ENCODE data around the gene GLT1D1. TPM values are rescaled to one million over a fixed set of nuclear protein-coding genes. Genes with fewer than 3 reads are reported as not detected.

GLT1D1 gene
- polyA plus RNA-seq, 1 of the 3 experiments (the other 2 are of a cell fraction), result 0.05 TPM

DNA sequence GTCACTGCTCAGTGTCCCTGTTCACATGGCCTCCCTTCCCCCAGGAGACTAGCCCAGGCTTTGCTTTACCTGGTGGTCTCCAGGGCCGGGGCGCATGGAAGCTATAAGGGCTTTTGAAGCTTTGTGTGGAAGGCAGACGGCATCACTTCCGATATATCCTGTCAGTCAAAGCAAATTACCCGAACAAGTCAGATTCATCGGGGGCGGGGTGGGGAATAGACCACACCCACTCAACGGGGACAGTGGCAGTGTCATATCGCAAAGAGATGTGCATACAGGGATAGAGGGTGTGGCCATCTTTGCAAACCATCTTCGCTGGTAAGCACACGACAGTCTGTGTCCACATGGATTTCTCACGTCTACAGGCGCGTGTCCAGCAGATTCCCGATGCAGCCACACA is 127.3 kb downstream of the GLT1D1 start (continued):
- TF ChIP-seq NFIC (IDR thresholded peaks at IDR 0.05; ENCODE audit: borderline replicate concordance), result no peak
- TF ChIP-seq FOXJ3 (CRISPR knock-in tag; IDR thresholded peaks at IDR 0.05), result no peak

DNA sequence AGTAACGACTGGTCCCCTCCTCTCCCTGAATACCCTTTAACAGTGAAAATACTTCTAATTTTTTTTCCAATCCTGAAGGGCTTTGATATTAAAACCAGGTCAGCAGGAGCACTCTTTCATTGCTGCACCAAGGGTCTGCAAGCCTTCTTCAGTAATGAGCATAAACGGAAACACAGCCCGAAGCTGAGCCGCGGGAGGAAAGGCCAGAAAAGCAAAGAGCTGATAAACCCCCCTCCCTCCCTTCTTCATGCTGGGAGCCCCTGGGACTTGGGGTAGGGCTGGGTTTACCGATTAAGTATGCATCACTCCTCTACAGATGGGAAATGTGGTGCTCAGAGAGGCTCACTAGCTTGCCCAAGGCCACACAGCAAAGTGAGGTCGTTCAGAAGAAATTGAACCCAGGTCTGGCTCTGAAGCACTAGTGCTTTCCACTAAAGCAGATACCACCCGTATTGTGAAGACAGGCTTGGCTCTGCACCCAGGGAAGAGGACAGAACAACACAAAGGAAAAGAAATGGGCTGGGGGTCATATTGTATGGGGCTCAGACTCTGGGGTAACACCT is 128.8 kb downstream of the GLT1D1 start:
- CTCF ChIA-PET, result interaction anchor here (1.1 kb wide), 1 partner anchor 13 kb away, joined by 3 read pairs; no protein-coding TSS in a partner anchor
- no peaks in the 10 kb centered on the region for H4K20me1 ChIP-seq (ENCODE audit: insufficient read depth)
- H3K4me2 ChIP-seq, result no peak overlapping the region
- no peaks in the 10 kb centered on the region for H3K36me3 ChIP-seq (replicated peaks in 1 of 2; ENCODE audit: control insufficient read depth in 1 of 2, insufficient read depth in 2 of 2, low read length in 1 of 2)
- H3F3A ChIP-seq (replicated peaks; ENCODE audit: insufficient read depth), result no peaks in the 10 kb centered on the region
- H3K4me3 ChIP-seq (ENCODE audit: low read depth in 2 of 2, low read length in 1 of 2), result no peak overlapping the region
- H3K79me2 ChIP-seq (ENCODE audit: insufficient read depth), result no peaks in the 10 kb centered on the region
- no peaks in the 10 kb centered on the region for H3K9me2 ChIP-seq
- H3K27ac ChIP-seq (ENCODE audit: low read depth in 2 of 2, low read length in 1 of 2), result no peak overlapping the region
- TF ChIP-seq, protein P1, sequence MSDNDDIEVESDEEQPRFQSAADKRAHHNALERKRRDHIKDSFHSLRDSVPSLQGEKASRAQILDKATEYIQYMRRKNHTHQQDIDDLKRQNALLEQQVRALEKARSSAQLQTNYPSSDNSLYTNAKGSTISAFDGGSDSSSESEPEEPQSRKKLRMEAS (IDR thresholded peaks at IDR 0.05; ENCODE audit: low read depth), result no peak
- TF ChIP-seq EZH2phosphoT487 (IDR thresholded peaks at IDR 0.05; ENCODE audit: borderline replicate concordance, low read depth), result no peak
- no peak for TF ChIP-seq TCF12 (IDR thresholded peaks at IDR 0.05)
- TF ChIP-seq SIN3A (IDR thresholded peaks at IDR 0.05; ENCODE audit: borderline replicate concordance, low read depth, low read length), result no peak
- TF ChIP-seq GATA2 (CRISPR knock-in tag; IDR thresholded peaks at IDR 0.05), result no peak
- TF ChIP-seq, protein P2, sequence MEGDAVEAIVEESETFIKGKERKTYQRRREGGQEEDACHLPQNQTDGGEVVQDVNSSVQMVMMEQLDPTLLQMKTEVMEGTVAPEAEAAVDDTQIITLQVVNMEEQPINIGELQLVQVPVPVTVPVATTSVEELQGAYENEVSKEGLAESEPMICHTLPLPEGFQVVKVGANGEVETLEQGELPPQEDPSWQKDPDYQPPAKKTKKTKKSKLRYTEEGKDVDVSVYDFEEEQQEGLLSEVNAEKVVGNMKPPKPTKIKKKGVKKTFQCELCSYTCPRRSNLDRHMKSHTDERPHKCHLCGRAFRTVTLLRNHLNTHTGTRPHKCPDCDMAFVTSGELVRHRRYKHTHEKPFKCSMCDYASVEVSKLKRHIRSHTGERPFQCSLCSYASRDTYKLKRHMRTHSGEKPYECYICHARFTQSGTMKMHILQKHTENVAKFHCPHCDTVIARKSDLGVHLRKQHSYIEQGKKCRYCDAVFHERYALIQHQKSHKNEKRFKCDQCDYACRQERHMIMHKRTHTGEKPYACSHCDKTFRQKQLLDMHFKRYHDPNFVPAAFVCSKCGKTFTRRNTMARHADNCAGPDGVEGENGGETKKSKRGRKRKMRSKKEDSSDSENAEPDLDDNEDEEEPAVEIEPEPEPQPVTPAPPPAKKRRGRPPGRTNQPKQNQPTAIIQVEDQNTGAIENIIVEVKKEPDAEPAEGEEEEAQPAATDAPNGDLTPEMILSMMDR (IDR thresholded peaks at IDR 0.05), result no peak
- no peak for TF ChIP-seq SMC3 (IDR thresholded peaks at IDR 0.05; ENCODE audit: low read depth, low read length)
- TF ChIP-seq, protein P3, sequence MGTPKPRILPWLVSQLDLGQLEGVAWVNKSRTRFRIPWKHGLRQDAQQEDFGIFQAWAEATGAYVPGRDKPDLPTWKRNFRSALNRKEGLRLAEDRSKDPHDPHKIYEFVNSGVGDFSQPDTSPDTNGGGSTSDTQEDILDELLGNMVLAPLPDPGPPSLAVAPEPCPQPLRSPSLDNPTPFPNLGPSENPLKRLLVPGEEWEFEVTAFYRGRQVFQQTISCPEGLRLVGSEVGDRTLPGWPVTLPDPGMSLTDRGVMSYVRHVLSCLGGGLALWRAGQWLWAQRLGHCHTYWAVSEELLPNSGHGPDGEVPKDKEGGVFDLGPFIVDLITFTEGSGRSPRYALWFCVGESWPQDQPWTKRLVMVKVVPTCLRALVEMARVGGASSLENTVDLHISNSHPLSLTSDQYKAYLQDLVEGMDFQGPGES (IDR thresholded peaks at IDR 0.05; ENCODE audit: low read depth, low read length), result no peak
- no peak for TF ChIP-seq POLR2AphosphoS5 (IDR thresholded peaks at IDR 0.05; ENCODE audit: low read depth, low read length)
- no peak for TF ChIP-seq GABPA (IDR thresholded peaks at IDR 0.05; ENCODE audit: low read depth)
- TF ChIP-seq EP300 (IDR thresholded peaks at IDR 0.05; ENCODE audit: borderline replicate concordance in 1 of 2, low read depth in 1 of 2, low read length in 1 of 2), result no peak
- TF ChIP-seq NRF1 (IDR thresholded peaks at IDR 0.05; ENCODE audit: low read depth, low read length), result no peak
- no peak for TF ChIP-seq JUND (IDR thresholded peaks at IDR 0.05)
- no peak for TF ChIP-seq MEF2A (IDR thresholded peaks at IDR 0.05; ENCODE audit: borderline replicate concordance, low read depth)
- TF ChIP-seq FOXJ3 (CRISPR knock-in tag; IDR thresholded peaks at IDR 0.05), result no peak
- H3K4me1 ChIP-seq (ENCODE audit: control insufficient read depth in 1 of 2, insufficient read depth in 2 of 2, low read depth in 1 of 2, low read length in 1 of 2), result no peaks in the 10 kb centered on the region
- DNase-seq, result no peak
- POLR2A ChIA-PET, result no interaction called here
- H2AFZ ChIP-seq (ENCODE audit: low read depth), result no peak overlapping the region
- WGBS (ENCODE audit: low lambda C conversion rate), result 43% methylated on average over 8 of the region's 8 CpGs
- H3K9ac ChIP-seq, result no peak overlapping the region
- H3K9me3 ChIP-seq, result no peaks in the 10 kb centered on the region
- H3K27me3 ChIP-seq (ENCODE audit: insufficient read depth), result no peaks in the 10 kb centered on the region
